H1 (cell line): Measurements from ENCODE around the gene IGF2R. TPM values are rescaled to one million over a fixed set of nuclear protein-coding genes. Genes with fewer than 3 reads are reported as not detected.

Experiments
- CTCF ChIA-PET: fragments of 300-600 bp; sonication (Branson Sonifier 250); formaldehyde crosslinking; loops from one replicate; lab custom pipeline; 2021; ENCODE audit not compliant: partially characterized antibody; lab: Charles Lee
- POLR2A ChIA-PET: fragments of 300-600 bp; sonication (Branson Sonifier 250); formaldehyde crosslinking; loops from one replicate; lab custom pipeline; 2021; ENCODE audit warnings: inconsistent platforms; ENCODE audit not compliant: partially characterized antibody; lab: Charles Lee
- DNase-seq, 2 experiments: peaks; one replicate each; pipeline versions ENCODE4 v3.0.0 to v3.0.0-alpha.2; 2010 to 2022; ENCODE audit warnings: low spot score in 2 of 2, low read depth in 1 of 2, mixed read lengths in 1 of 2
- FAIRE-seq: peaks from 2 replicates; lab custom pipeline; 2011; peaks lifted over from hg19 to GRCh38; lab: Jason Lieb, UNC
- H2AFZ ChIP-seq: 2 replicates; pipeline ENCODE4 v1.8.1; 2012; ENCODE audit warnings: low read length, inconsistent platforms
- H2AK5ac ChIP-seq: 2 replicates; pipeline ENCODE4 v1.6.1; 2013; ENCODE audit warnings: low read depth, low read length
- H2BK120ac ChIP-seq: replicated peaks from 2 replicates; pipeline ENCODE3; 2013; ENCODE audit warnings: low read depth, low read length, inconsistent platforms
- H2BK12ac ChIP-seq: 2 replicates; pipeline ENCODE4 v1.6.1; 2013; ENCODE audit warnings: low read depth, low read length
- H2BK15ac ChIP-seq: 2 replicates; pipeline ENCODE4 v1.6.1; 2013; ENCODE audit warnings: low read length
- H2BK20ac ChIP-seq: 2 replicates; pipeline ENCODE4 v1.6.1; 2013; ENCODE audit warnings: low read length
- H2BK5ac ChIP-seq: 2 replicates; pipeline ENCODE4 v1.6.1; 2013; ENCODE audit warnings: low read depth, low read length
- H3K14ac ChIP-seq: 2 replicates; pipeline ENCODE4 v1.6.1; 2013; ENCODE audit warnings: inconsistent platforms; ENCODE audit not compliant: insufficient read length
- H3K18ac ChIP-seq: 2 replicates; pipeline ENCODE4 v1.6.1; 2013; ENCODE audit warnings: low read length; ENCODE audit errors: extremely low read depth
- H3K23ac ChIP-seq: 2 replicates; pipeline ENCODE4 v1.6.1; 2013; ENCODE audit warnings: inconsistent platforms; ENCODE audit not compliant: insufficient read length
- H3K23me2 ChIP-seq: 2 replicates; pipeline ENCODE4 v1.6.1; 2013; ENCODE audit warnings: low read depth, low read length
- H3K27ac ChIP-seq: 2 replicates; pipeline ENCODE4 v1.6.1; 2011; ENCODE audit warnings: low read depth, low read length, inconsistent platforms
- H3K27me3 ChIP-seq, 4 experiments: replicated peaks in 1 of 4; 1 replicate in 1 of 4; 2 replicates in 3 of 4; pipeline versions ENCODE4 v1.6.1 to v1.8.1; 2011 to 2013; ENCODE audit warnings: low read length in 3 of 4, mild to moderate bottlenecking in 3 of 4, inconsistent platforms in 2 of 4, mixed read lengths in 2 of 4, moderate library complexity in 1 of 4; ENCODE audit not compliant: control insufficient read depth in 3 of 4, insufficient read depth in 3 of 4; ENCODE audit errors: extremely low read depth in 1 of 4
- H3K36me3 ChIP-seq, 4 experiments: 2 replicates each; pipeline versions ENCODE4 v1.6.1 to v1.8.1; 2011 to 2013; ENCODE audit warnings: mild to moderate bottlenecking in 4 of 4, low read length in 3 of 4, moderate library complexity in 2 of 4, control low read depth in 1 of 4, inconsistent platforms in 1 of 4; ENCODE audit not compliant: insufficient read depth in 4 of 4, control insufficient read depth in 2 of 4
- H3K4ac ChIP-seq: replicated peaks from 2 replicates; pipeline ENCODE3; 2013; ENCODE audit warnings: low read length, low read depth, mixed read lengths, inconsistent platforms; ENCODE audit not compliant: insufficient read length
- H3K4me1 ChIP-seq, 4 experiments: replicated peaks in 1 of 4; 1 replicate in 1 of 4; 2 replicates in 3 of 4; pipeline versions ENCODE4 v1.6.1 to v1.8.1; 2011 to 2013; ENCODE audit warnings: low read length in 3 of 4, inconsistent platforms in 2 of 4, mixed read lengths in 1 of 4; ENCODE audit not compliant: insufficient read depth in 4 of 4, control insufficient read depth in 3 of 4
- H3K4me2 ChIP-seq, 2 experiments: 2 replicates each; pipeline versions ENCODE4 v1.6.1 to v1.8.1; 2011 to 2013; ENCODE audit warnings: low read depth in 2 of 2, low read length in 2 of 2, control low read depth in 1 of 2, inconsistent platforms in 1 of 2, mild to moderate bottlenecking in 1 of 2; ENCODE audit not compliant: insufficient read depth in 1 of 2
- H3K4me3 ChIP-seq, 4 experiments: fragments of 200-600, 300-600 bp in 1 of 4; sonication (generic), shearing (Covaris generic), sonication (Bioruptor Twin) in 1 of 4; 2 replicates each; pipeline versions ENCODE4 v1.5.1 to v1.8.1; 2011 to 2016; ENCODE audit warnings: low read length in 4 of 4, low read depth in 3 of 4, control low read depth in 2 of 4, inconsistent platforms in 2 of 4, mild to moderate bottlenecking in 2 of 4, mixed read lengths in 1 of 4, moderate library complexity in 1 of 4; ENCODE audit not compliant: insufficient read depth in 2 of 4; ENCODE audit errors: extremely low read depth in 1 of 4
- H3K56ac ChIP-seq: replicated peaks from 2 replicates; pipeline ENCODE3; 2013; ENCODE audit warnings: low read depth, mild to moderate bottlenecking, mixed read lengths, low read length, inconsistent platforms; ENCODE audit not compliant: insufficient read length
- H3K79me1 ChIP-seq: 2 replicates; pipeline ENCODE4 v1.6.1; 2013; ENCODE audit warnings: low read depth, low read length, control low read depth
- H3K79me2 ChIP-seq, 2 experiments: 2 replicates each; pipeline versions ENCODE4 v1.6.1 to v1.8.1; 2012 to 2013; ENCODE audit warnings: low read length in 2 of 2, mild to moderate bottlenecking in 2 of 2, inconsistent platforms in 1 of 2; ENCODE audit not compliant: insufficient read depth in 2 of 2, control insufficient read depth in 1 of 2
- H3K9ac ChIP-seq, 4 experiments: replicated peaks in 1 of 4; 1 replicate in 1 of 4; 2 replicates in 3 of 4; pipeline versions ENCODE4 v1.6.1 to v1.8.1; 2011 to 2013; ENCODE audit warnings: low read depth in 3 of 4, low read length in 3 of 4, control low read depth in 2 of 4, mild to moderate bottlenecking in 2 of 4, moderate library complexity in 2 of 4, inconsistent platforms in 1 of 4; ENCODE audit errors: extremely low read depth in 1 of 4
- H3K9me3 ChIP-seq, 2 experiments: 2 replicates each; pipeline versions ENCODE4 v1.6.1 to v1.8.1; 2012 to 2013; ENCODE audit warnings: mild to moderate bottlenecking in 2 of 2, moderate library complexity in 2 of 2, control low read depth in 1 of 2, inconsistent platforms in 1 of 2, low read depth in 1 of 2, low read length in 1 of 2, mixed read lengths in 1 of 2; ENCODE audit not compliant: insufficient read depth in 2 of 2
- H4K20me1 ChIP-seq, 2 experiments: replicated peaks in 1 of 2; 2 replicates each; pipeline versions ENCODE3 to v1.8.1; 2011 to 2013; ENCODE audit warnings: inconsistent platforms in 2 of 2, low read length in 2 of 2, mild to moderate bottlenecking in 1 of 2; ENCODE audit not compliant: insufficient read depth in 2 of 2, control insufficient read depth in 1 of 2
- H4K5ac ChIP-seq: 2 replicates; pipeline ENCODE4 v1.6.1; 2013; ENCODE audit warnings: low read length, low read depth, mixed read lengths, inconsistent platforms; ENCODE audit not compliant: insufficient read length
- H4K8ac ChIP-seq: 2 replicates; pipeline ENCODE4 v1.8.0; 2013; ENCODE audit warnings: mild to moderate bottlenecking, moderate library complexity, low read length, inconsistent platforms; ENCODE audit not compliant: insufficient read depth; ENCODE audit errors: extremely low read depth
- H4K91ac ChIP-seq: replicated peaks from 2 replicates; pipeline ENCODE3; 2013; ENCODE audit warnings: low read length, mixed read lengths, inconsistent platforms; ENCODE audit not compliant: insufficient read length
- CBX5 ChIP-seq: fragments of 300-800, 300-1000 bp; sonication (generic); IDR thresholded peaks from 2 replicates; pipeline ENCODE4 v1.7.1; 2016; ENCODE audit warnings: antibody characterized with exemption, low read length, low read depth
- CREB1 ChIP-seq: IDR thresholded peaks from 2 replicates; pipeline ENCODE4 v1.6.1; 2012; ENCODE audit warnings: inconsistent platforms
- EP300 ChIP-seq, 2 experiments: IDR thresholded peaks; 1 replicate in 1 of 2; 2 replicates in 1 of 2; pipeline ENCODE4 v1.6.1; 2011 to 2012; ENCODE audit warnings: low read depth in 2 of 2, low read length in 2 of 2, mild to moderate bottlenecking in 2 of 2, borderline replicate concordance in 1 of 2, inconsistent platforms in 1 of 2, moderate library complexity in 1 of 2
- GABPA ChIP-seq: IDR thresholded peaks from 2 replicates; pipeline ENCODE4 v1.6.1; 2011; ENCODE audit warnings: mild to moderate bottlenecking, low read length, moderate library complexity, borderline replicate concordance; ENCODE audit not compliant: insufficient read depth
- GTF2F1 ChIP-seq: IDR thresholded peaks from 2 replicates; pipeline ENCODE4 v1.6.1; 2012; ENCODE audit warnings: low read depth, low read length, improper control_type of control experiment, borderline replicate concordance
- JUN ChIP-seq: IDR thresholded peaks from 2 replicates; pipeline ENCODE4 v1.6.1; 2011; ENCODE audit warnings: low read depth, mild to moderate bottlenecking, improper control_type of control experiment, low read length
- MAFK ChIP-seq: IDR thresholded peaks from 2 replicates; pipeline ENCODE4 v1.6.1; 2012; ENCODE audit warnings: low read depth, mild to moderate bottlenecking, improper control_type of control experiment, low read length
- NANOG ChIP-seq: IDR thresholded peaks from 2 replicates; pipeline ENCODE4 v1.6.1; 2011; ENCODE audit warnings: low read length, low read depth, mild to moderate bottlenecking, inconsistent platforms; ENCODE audit not compliant: insufficient read depth, poor library complexity, severe bottlenecking
- POU5F1 ChIP-seq: IDR thresholded peaks from 2 replicates; pipeline ENCODE4 v1.6.1; 2011; ENCODE audit warnings: low read depth, mild to moderate bottlenecking, low read length, moderate library complexity
- RAD21 ChIP-seq, 2 experiments: IDR thresholded peaks in 1 of 2; conservative IDR thresholded peaks in 1 of 2; 2 replicates each; pipeline ENCODE4 v1.6.1; 2011; ENCODE audit warnings: low read depth in 2 of 2, low read length in 2 of 2, improper control_type of control experiment in 1 of 2, inconsistent platforms in 1 of 2, mild to moderate bottlenecking in 1 of 2, moderate library complexity in 1 of 2
- RBBP5 ChIP-seq: IDR thresholded peaks from 2 replicates; pipeline ENCODE4 v1.7.1; 2012; ENCODE audit warnings: low read depth, mild to moderate bottlenecking, inconsistent platforms, low read length, moderate library complexity, borderline replicate concordance
- RFX5 ChIP-seq: IDR thresholded peaks from 2 replicates; pipeline ENCODE4 v1.6.1; 2011; ENCODE audit warnings: low read depth, low read length, improper control_type of control experiment, borderline replicate concordance
- SAP30 ChIP-seq: fragments of 300-600 bp; sonication (generic); IDR thresholded peaks from 2 replicates; pipeline ENCODE4 v1.7.1; 2012; ENCODE audit warnings: low read length, moderate library complexity, mild to moderate bottlenecking, inconsistent platforms; ENCODE audit not compliant: insufficient read depth, insufficient replicate concordance
- TBP ChIP-seq: IDR thresholded peaks from 2 replicates; pipeline ENCODE4 v1.6.1; 2011; ENCODE audit warnings: low read depth, low read length, improper control_type of control experiment
- WGBS, 2 experiments: shearing (Covaris generic) in 1 of 2; methylation state at CpG; one replicate each; pipeline versions ENCODE4 v1.1.6 to v1.1.7; 2013 to 2015; ENCODE audit warnings: low lambda C conversion rate in 2 of 2, mixed read lengths in 2 of 2, inconsistent platforms in 1 of 2, low coverage in 1 of 2, missing lambda C conversion rate in 1 of 2; ENCODE audit not compliant: insufficient replicate concordance in 2 of 2, insufficient coverage in 1 of 2, insufficient read length in 1 of 2; ENCODE audit errors: extremely low coverage in 1 of 2, missing lambda C conversion rate in 1 of 2; 5-methylcytosine and 5-hydroxymethylcytosine counted together
- polyA plus RNA-seq, 7 experiments: library from polyadenylated mRNA; depleted of rRNA in 3 of 7; stranded (reverse) in 5 of 7; unstranded in 2 of 7; fragments of >200 nt in 5 of 7; fragments of 200-250 nt in 2 of 7; gene quantifications; 1 replicate in 5 of 7; 2 replicates in 1 of 7; 4 replicates in 1 of 7; pipeline versions ENCODE4 v1.2.1 to v1.2.3, GENCODE V29; 2011 to 2013; ENCODE audit warnings: missing spikeins in 2 of 7, mixed read lengths in 2 of 7
- total RNA-seq: library from RNA; stranded (reverse); fragmentation: NEBNext Ultra II Directional; extraction: Animal tissue kit (Norgen Biotek cat#: 25700); gene quantifications from 2 replicates; pipeline ENCODE4 v1.2.1, GENCODE V29; 2021

IGF2R gene
- total and polyA plus RNA-seq, 2 of the 8 experiments (the other 6 are each of a cell fraction or from before 2014, with no cell fraction given), result 20.6 to 74.1 TPM

GRCh38 chr6:160121558-160121957 lies 152.7 kb downstream of the IGF2R start, which contains the start of gene SLC22A1:
SLC22A1 (plus strand) TSS chr6:160121815; CDS start chr6:160121936, 121 bp downstream.
- no peak for DNase-seq
- H3K14ac ChIP-seq, result no peak within 1 kb of the TSS
- H2AFZ ChIP-seq, result no peak within 1 kb of the TSS
- FAIRE-seq, result no peak
- 87% methylated on average over 8 of the region's 8 CpGs; no CpG with 5 or more reads in 1 of the 2 experiments for WGBS, 2 experiments
- no peaks in the 10 kb centered on the region for H3K79me1 ChIP-seq
- no peak within 1 kb of the TSS for H2BK120ac ChIP-seq
- H3K18ac ChIP-seq, result no peak within 1 kb of the TSS
- no peak within 1 kb of the TSS for H2BK5ac ChIP-seq
- no peaks in the 10 kb centered on the region for H3K23me2 ChIP-seq
- no peak within 1 kb of the TSS for H3K4me3 ChIP-seq
- no peaks in the 10 kb centered on the region for H3K4me1 ChIP-seq
- no peak within 1 kb of the TSS for H4K91ac ChIP-seq
- H3K36me3 ChIP-seq, result no peaks in the 10 kb centered on the region
- H3K56ac ChIP-seq, result no peak within 1 kb of the TSS
- no peak within 1 kb of the TSS for H4K5ac ChIP-seq
- H4K8ac ChIP-seq, result no peak within 1 kb of the TSS; the same call in 1 of the 2 replicates
- ChIA-PET CTCF (interaction anchor here (0.8 to 2.6 kb wide), 5 partner anchors 8 to 412 kb away, joined by 3 to 8 read pairs (median 3); no protein-coding TSS in a partner anchor), POLR2A (interaction anchor here (0.7 kb wide), 1 partner anchor 332 kb away, joined by 3 read pairs; the partner anchor contains the start of gene TCP1)
- H3K79me2 ChIP-seq, result no peaks in the 10 kb centered on the region
- H2AK5ac ChIP-seq, result no peak within 1 kb of the TSS
- no peak within 1 kb of the TSS for H3K9ac ChIP-seq
- H2BK20ac ChIP-seq, result no peak within 1 kb of the TSS
- H2BK15ac ChIP-seq, result no peak within 1 kb of the TSS
- TF ChIP-seq RFX5 (no peak), EP300 (IDR thresholded peaks at IDR 0.05; ENCODE audit: borderline replicate concordance in 1 of 2, low read depth in 2 of 2, low read length in 2 of 2) (no peak), GABPA (no peak), CBX5 (no peak), MAFK (no peak), GTF2F1 (no peak), RAD21 (IDR thresholded peaks at IDR 0.05 in 1 of 2, conservative IDR thresholded peaks at IDR 0.05 in 1 of 2; ENCODE audit: low read depth in 2 of 2, low read length in 2 of 2) (no peak), NANOG (no peak), JUN (no peak), POU5F1 (no peak), SAP30 (no peak), CREB1 (no peak), RBBP5 (no peak), TBP (no peak)
- H3K9me3 ChIP-seq, result peaks cover 0 to 10% of the 10 kb centered on the region in 2 experiments; a peak in 2 of 4 replicates
- no peak within 1 kb of the TSS for H3K4ac ChIP-seq
- H2BK12ac ChIP-seq, result no peak within 1 kb of the TSS
- H4K20me1 ChIP-seq, result no peaks in the 10 kb centered on the region
- no peaks in the 10 kb centered on the region for H3K27me3 ChIP-seq
- no peak within 1 kb of the TSS for H3K27ac ChIP-seq
- H3K4me2 ChIP-seq, result no peak within 1 kb of the TSS
- H3K23ac ChIP-seq, result no peak within 1 kb of the TSS
